Endothelial cell of umbilical vein (primary cell): Measurements from ENCODE around the gene FAM83F. TPM values are rescaled to one million over a fixed set of nuclear protein-coding genes. Genes with fewer than 3 reads are reported as not detected.

Experiments
- BruUV-seq: library from RNA; stranded (reverse); fragments of 400-500 nt; replicated peaks from 2 replicates; lab custom pipeline; 2021; lab: Mats Ljungman, UMichigan
- CTCF ChIA-PET: fragments of 300-600, 350-600 bp; sonication (Branson Sonifier 250); formaldehyde crosslinking; loops from one replicate; lab custom pipeline; 2021; ENCODE audit warnings: antibody characterized with exemption, inconsistent platforms; lab: Charles Lee
- POLR2A ChIA-PET: fragments of 300-600, 350-600 bp; sonication (Branson Sonifier 250); formaldehyde crosslinking; loops from one replicate; lab custom pipeline; 2021; ENCODE audit warnings: antibody characterized with exemption, inconsistent platforms; lab: Charles Lee
- DNase-seq: peaks from one replicate; pipeline ENCODE4 v3.0.0-alpha.2; 2011; ENCODE audit warnings: low read depth, low spot score
- FAIRE-seq: peaks from 2 replicates; lab custom pipeline; 2011; peaks lifted over from hg19 to GRCh38; lab: Jason Lieb, UNC
- H2AFZ ChIP-seq: 2 replicates; pipeline ENCODE4 v1.6.0; 2012; ENCODE audit warnings: low read depth, low read length, control low read depth, inconsistent platforms
- H3K27ac ChIP-seq: 2 replicates; pipeline ENCODE4 v1.5.1; 2011; ENCODE audit warnings: low read depth, mild to moderate bottlenecking, control low read depth, low read length, moderate library complexity; ENCODE audit not compliant: insufficient read depth
- H3K27me3 ChIP-seq, 2 experiments: 2 replicates each; pipeline versions ENCODE4 v1.6.0 to v1.6.1; 2011; ENCODE audit warnings: low read length in 2 of 2, mixed read lengths in 1 of 2; ENCODE audit not compliant: control insufficient read depth in 2 of 2, insufficient read depth in 2 of 2
- H3K36me3 ChIP-seq, 2 experiments: 2 replicates in 1 of 2; 3 replicates in 1 of 2; pipeline ENCODE4 v1.5.1; 2011; ENCODE audit warnings: low read length in 2 of 2, mild to moderate bottlenecking in 1 of 2, moderate library complexity in 1 of 2; ENCODE audit not compliant: control insufficient read depth in 2 of 2, insufficient read depth in 2 of 2; ENCODE audit errors: extremely low read depth in 1 of 2
- H3K4me1 ChIP-seq: 3 replicates; pipeline ENCODE4 v1.5.1; 2011; ENCODE audit warnings: mild to moderate bottlenecking, low read length; ENCODE audit not compliant: control insufficient read depth, insufficient read depth; ENCODE audit errors: extremely low read depth
- H3K4me2 ChIP-seq: 2 replicates; pipeline ENCODE4 v1.6.1; 2011; ENCODE audit warnings: low read length, control low read depth, mixed read lengths; ENCODE audit not compliant: insufficient read depth
- H3K4me3 ChIP-seq, 3 experiments: fragments of 200-600 bp in 1 of 3; sonication (generic), shearing (Covaris generic) in 1 of 3; replicated peaks in 1 of 3; 2 replicates each; pipeline ENCODE4 v1.5.1; 2011 to 2016; ENCODE audit warnings: control low read depth in 3 of 3, low read length in 3 of 3, mild to moderate bottlenecking in 2 of 3, inconsistent platforms in 1 of 3, low read depth in 1 of 3, moderate library complexity in 1 of 3; ENCODE audit not compliant: insufficient read depth in 1 of 3
- H3K79me2 ChIP-seq: 2 replicates; pipeline ENCODE4 v1.6.0; 2012; ENCODE audit warnings: low read length, inconsistent platforms; ENCODE audit not compliant: control insufficient read depth, insufficient read depth
- H3K9ac ChIP-seq: replicated peaks from 2 replicates; pipeline ENCODE3; 2011; ENCODE audit warnings: low read length, control low read depth; ENCODE audit not compliant: insufficient read depth; ENCODE audit errors: extremely low read depth
- H3K9me1 ChIP-seq: replicated peaks from 3 replicates; pipeline ENCODE4 v1.6.0; 2011; ENCODE audit warnings: mild to moderate bottlenecking, low read length; ENCODE audit not compliant: control insufficient read depth, insufficient read depth; ENCODE audit errors: extremely low read depth
- H3K9me3 ChIP-seq: replicated peaks from 2 replicates; pipeline ENCODE4 v1.5.1; 2012; ENCODE audit warnings: low read length, inconsistent platforms; ENCODE audit not compliant: control insufficient read depth, insufficient read depth
- H4K20me1 ChIP-seq: replicated peaks from 2 replicates; pipeline ENCODE3; 2011; ENCODE audit warnings: mild to moderate bottlenecking, low read length; ENCODE audit not compliant: control insufficient read depth, insufficient read depth; ENCODE audit errors: extremely low read depth
- CTCF ChIP-seq, 2 donors: IDR thresholded peaks; 1 replicate in 1 of 2; 2 replicates in 1 of 2; pipeline ENCODE4 v1.5.1; 2011; ENCODE audit warnings: low read length in 2 of 2, mild to moderate bottlenecking in 2 of 2, moderate library complexity in 2 of 2, control low read depth in 1 of 2, inconsistent platforms in 1 of 2, low read depth in 1 of 2; ENCODE audit not compliant: insufficient read depth in 1 of 2; ENCODE audit errors: extremely low read depth in 1 of 2
- EZH2 ChIP-seq: IDR thresholded peaks from 2 replicates; pipeline ENCODE4 v1.6.1; 2012; ENCODE audit warnings: borderline replicate concordance, low read depth, mild to moderate bottlenecking, moderate library complexity, low read length, inconsistent platforms; ENCODE audit not compliant: severe bottlenecking
- FOS ChIP-seq: IDR thresholded peaks from 2 replicates; pipeline ENCODE4 v1.6.1; 2011; ENCODE audit warnings: mild to moderate bottlenecking, low read length, moderate library complexity, borderline replicate concordance; ENCODE audit not compliant: insufficient read depth
- GATA2 ChIP-seq: IDR thresholded peaks from 2 replicates; pipeline ENCODE4 v1.7.0; 2011; ENCODE audit warnings: low read depth, mild to moderate bottlenecking, moderate library complexity, mixed read lengths, low read length; ENCODE audit not compliant: insufficient read length, insufficient read depth
- JUN ChIP-seq: IDR thresholded peaks from 2 replicates; pipeline ENCODE4 v1.6.1; 2011; ENCODE audit warnings: borderline replicate concordance, low read depth; ENCODE audit not compliant: insufficient read length, insufficient read depth
- MAX ChIP-seq: IDR thresholded peaks from 2 replicates; pipeline ENCODE4 v1.6.1; 2011; ENCODE audit not compliant: insufficient read depth, insufficient read length
- MYC ChIP-seq: IDR thresholded peaks from one replicate; pipeline ENCODE4 v1.6.1; 2011; ENCODE audit warnings: mild to moderate bottlenecking, low read depth, low read length
- POLR2A ChIP-seq: IDR thresholded peaks from 2 replicates; pipeline ENCODE4 v1.6.1; 2012; ENCODE audit warnings: low read depth, mild to moderate bottlenecking, control low read depth, low read length
- POLR2AphosphoS5 ChIP-seq: IDR thresholded peaks from 2 replicates; pipeline ENCODE4 v1.6.1; 2012; ENCODE audit warnings: low read depth, mild to moderate bottlenecking, control low read depth, low read length, moderate library complexity; ENCODE audit not compliant: insufficient read depth
- dilution Hi-C: fragments of 300-500 bp; cut with MboI; formaldehyde crosslinking; loops from one replicate; pipeline ENCODE4 v1.15.0; 2019; ENCODE audit warnings: low sequenced_read_pairs; ENCODE audit not compliant: extremely low pct_ligation_motif_present
- intact Hi-C: fragments of 100-400 bp; cut with micrococcal nuclease; formaldehyde crosslinking; loops from one replicate; pipeline ENCODE4 v1.10.0; 2022
- polyA plus RNA-seq, 4 experiments: library from polyadenylated mRNA; depleted of rRNA in 3 of 4; stranded (reverse) in 3 of 4; unstranded in 1 of 4; fragments of >200 nt; gene quantifications; 2 replicates each; pipeline versions ENCODE4 v1.2.1 to v1.2.3, GENCODE V29; 2011 to 2012; ENCODE audit warnings: missing spikeins in 1 of 4
- total RNA-seq: library from RNA; stranded (reverse); gene quantifications from 2 replicates; pipeline ENCODE4 v1.2.3, GENCODE V29; 2021

The FAM83F gene
- total and polyA plus RNA-seq, 2 donors (not counting 3 experiments of a cell fraction or from before 2014, with no cell fraction given) = not detected

GRCh38 chr22:39966470-39966869 is 28.3 kb upstream of the FAM83F start:
- POLR2A ChIA-PET = no interaction called here
- no TSS peak for BruUV-seq
- no peak overlapping the region for H3K9ac ChIP-seq
- H3K4me3 ChIP-seq = no peak overlapping the region
- H3K9me1 ChIP-seq = no peaks in the 10 kb centered on the region
- intact Hi-C loops = no loop called here
- no peak overlapping the region for H3K4me2 ChIP-seq
- no peaks in the 10 kb centered on the region for H3K36me3 ChIP-seq
- CTCF ChIA-PET = interaction anchor here (0.8 to 1.7 kb wide), 2 partner anchors 45 to 58 kb away, joined by 3 to 6 read pairs; no protein-coding TSS in a partner anchor
- dilution Hi-C loops = no loop called here
- no peaks in the 10 kb centered on the region for H4K20me1 ChIP-seq
- H3K27me3 ChIP-seq = peaks cover 2% of the 10 kb centered on the region in 2 experiments
- DNase-seq = no peak
- no peak for FAIRE-seq
- no peak overlapping the region for H2AFZ ChIP-seq
- no peaks in the 10 kb centered on the region for H3K4me1 ChIP-seq
- no peaks in the 10 kb centered on the region for H3K9me3 ChIP-seq
- TF ChIP-seq CTCF (IDR thresholded peaks at IDR 0.05; ENCODE audit: extremely low read depth in 1 of 2, insufficient read depth in 1 of 2, low read depth in 1 of 2, low read length in 2 of 2) = no peak
- TF ChIP-seq FOS = no peak
- no peak for TF ChIP-seq GATA2
- TF ChIP-seq POLR2A = no peak
- no peak for TF ChIP-seq EZH2
- no peak for TF ChIP-seq MAX
- TF ChIP-seq POLR2AphosphoS5 = no peak
- no peak for TF ChIP-seq JUN
- TF ChIP-seq MYC = no peak
- H3K27ac ChIP-seq = no peak overlapping the region
- no peaks in the 10 kb centered on the region for H3K79me2 ChIP-seq
